Stimulated activated CD4-positive, alpha-beta T cell treated with anti-CD3 and anti-CD28 coated beads, Interleukin-1b, Interleukin-23, amount 100 ng/mL, for 1 hour (primary cell): ENCODE measurements around the gene ITLN1.

ENCODE experiments used
- DNase-seq, 2 donors: peaks; one replicate each; pipeline ENCODE4 v3.0.0-alpha.2; 2020; ENCODE audit warnings: low read depth in 2 of 2

Gene ITLN1

DNA sequence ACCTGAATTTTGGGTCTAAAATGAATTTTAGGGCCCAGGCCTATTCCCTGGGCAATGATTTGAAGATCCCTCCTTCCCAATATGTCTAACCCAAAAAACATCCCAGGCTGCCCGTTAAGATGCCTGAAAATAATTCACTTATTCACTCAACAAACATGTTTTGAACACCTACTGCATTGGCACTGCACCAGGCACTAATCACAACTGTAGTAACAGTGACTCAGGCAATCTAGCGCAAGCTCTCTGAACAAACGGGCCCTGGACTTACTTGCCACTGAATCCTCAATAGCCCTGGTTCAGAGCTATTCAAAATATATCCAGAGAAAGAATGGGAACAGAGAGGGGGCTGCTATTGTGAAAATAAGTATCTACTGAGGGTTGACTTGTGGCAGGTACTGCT is 26.5 kb downstream of the ITLN1 start:
- no peak for DNase-seq

DNA sequence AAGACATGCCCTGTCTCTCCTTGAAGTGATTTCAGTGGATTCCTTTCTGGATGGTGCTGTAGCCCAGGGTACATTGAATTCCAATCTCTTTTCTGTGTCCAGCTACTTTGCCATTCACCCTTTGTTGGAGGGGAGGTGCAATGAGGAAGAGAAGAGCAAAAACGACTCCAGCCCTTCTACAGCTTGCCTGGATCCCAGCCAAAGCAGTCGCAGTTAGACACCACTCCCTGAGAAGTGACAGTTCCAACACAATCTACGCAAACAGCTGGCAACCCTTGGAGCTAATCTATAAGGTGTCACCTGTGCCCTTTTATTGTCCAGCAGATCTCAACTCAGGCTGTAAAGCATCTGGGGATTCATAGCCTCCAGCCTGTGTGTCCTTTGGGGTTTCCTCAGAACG is 26.9 kb downstream of the ITLN1 start:
- no peak for DNase-seq

DNA sequence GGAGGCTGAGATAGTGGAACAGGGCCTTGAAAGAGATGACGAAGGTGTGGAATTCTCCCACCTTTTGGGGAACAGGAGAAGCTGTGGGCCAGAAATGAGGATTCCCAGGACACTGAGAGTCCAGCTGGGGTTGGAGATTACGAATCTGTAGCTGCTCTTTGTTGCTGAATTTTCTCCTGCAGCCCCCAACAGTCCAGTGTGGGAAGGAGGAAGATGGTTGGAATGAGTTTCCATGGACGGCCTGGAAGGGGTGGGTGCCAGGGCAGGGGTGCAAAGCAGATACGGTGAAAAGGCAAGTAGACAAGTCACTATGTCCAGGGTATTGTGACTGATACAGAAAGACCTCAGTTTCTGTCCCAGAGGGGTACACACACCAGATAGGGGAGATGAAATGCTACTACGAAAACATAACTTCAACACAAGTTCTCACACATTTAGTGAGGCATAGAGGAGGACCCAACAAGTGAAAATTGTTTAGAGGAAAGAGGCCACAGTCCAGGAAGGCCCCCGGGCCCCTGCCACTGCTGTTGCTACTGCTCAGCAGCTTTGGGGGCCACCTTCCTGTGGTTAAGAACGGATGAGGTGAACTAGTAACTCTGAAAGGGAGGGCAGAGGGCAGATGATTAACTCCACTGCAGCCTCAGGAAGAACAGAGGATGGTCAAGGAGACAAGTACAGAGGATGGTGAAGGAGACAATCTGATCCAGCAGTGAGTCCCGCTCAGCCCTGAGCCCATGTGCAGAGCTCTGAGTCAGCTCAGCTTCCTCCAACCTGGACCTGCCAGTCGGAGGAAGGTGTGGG is 29.6 kb downstream of the ITLN1 start:
- DNase-seq: no peak

DNA sequence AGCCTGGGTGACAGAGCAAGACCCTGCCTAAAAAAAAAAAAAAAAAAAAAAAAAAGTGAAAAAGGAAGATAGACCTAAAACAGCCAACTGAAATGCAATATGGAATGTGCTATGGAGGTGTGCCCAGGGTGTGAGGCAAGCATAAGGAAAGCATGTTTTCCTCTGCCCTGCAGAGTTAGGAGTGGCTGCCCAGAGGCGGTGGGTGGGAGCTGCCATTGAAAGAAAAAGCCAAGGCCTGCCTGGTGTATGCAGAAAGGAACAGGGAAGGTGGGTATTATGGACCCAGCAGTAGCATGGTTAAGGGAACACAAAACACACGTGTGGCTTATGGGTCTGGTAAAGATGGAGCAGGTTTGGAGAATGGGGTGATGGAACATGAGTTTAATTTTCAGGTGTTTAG is 31.2 kb downstream of the ITLN1 start:
- no peak for DNase-seq

DNA sequence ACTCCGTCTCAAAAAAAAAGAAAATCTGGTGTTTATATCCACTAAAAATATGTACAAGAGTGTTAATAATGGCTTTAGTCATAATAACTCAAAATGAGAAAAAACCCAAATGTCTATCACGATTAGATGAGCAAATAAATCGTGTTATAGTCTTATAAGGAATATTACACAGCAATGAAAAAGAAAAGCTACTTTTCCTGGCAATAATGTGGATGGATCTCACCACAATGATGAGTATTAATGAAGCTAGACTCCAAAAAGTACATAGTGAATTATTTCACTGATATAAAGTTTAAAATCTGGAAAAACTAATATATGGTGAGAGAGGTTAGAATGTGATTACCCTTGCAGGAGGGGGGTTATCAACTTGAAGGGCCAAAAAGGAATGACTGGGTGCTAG is 32.0 kb downstream of the ITLN1 start:
- no peak for DNase-seq

DNA sequence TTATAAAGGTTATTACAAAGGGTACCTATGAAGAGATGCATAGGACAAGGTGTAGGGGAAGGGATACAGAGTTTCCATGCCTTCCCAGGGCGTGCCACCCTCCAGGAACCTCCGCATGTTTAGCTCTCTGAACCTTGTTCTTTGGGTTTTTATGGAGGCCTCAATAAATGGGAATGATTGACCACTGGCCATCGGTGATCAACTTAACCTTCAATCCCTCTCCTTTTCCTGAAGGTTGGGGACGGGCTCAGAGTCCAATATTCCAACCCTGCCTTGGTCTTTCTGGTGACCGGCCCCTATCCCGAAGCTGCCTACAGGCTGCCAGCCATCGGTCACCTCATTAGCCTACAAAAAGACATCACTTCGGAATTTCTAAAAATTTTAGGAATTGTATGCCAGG is 34.0 kb downstream of the ITLN1 start:
- no peak for DNase-seq

DNA sequence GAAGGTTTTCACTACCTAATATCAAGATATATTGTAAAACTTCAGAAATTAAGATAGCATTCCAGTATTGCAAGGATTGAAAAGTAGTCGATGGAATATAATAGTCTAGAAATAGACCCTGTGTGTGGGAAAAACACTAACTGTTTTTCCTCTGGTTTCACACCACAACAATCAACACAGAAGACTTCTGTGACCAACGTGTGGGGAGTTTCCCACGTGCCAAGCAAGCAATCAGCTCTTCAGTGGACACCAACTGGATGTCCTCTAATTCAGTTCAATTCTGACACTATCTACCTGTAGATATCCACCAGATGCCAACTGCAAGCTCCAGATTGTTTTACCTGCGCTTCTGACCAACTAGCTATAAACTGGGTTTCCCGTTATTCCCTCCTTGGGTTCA is 34.4 kb downstream of the ITLN1 start:
- no peak for DNase-seq

DNA sequence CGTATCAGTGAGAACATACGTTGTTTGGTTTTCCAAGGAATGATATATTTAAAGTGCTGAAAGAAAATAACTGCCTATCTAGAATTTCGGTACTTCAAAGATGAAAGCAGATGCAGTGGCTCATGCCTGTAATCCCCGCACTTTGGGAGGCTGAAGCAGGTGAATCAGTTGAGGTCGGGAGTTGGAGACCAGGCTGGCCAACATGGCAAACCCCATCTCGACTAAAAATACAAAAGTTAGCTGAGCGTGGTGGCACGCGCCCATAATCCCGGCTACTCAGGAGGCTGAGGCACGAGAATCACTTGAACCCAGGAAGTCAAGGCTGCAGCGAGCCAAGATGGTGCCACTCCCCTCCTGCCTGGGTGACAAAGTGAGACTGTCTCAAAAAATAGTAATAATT is 38.7 kb downstream of the ITLN1 start:
- no peak for DNase-seq

DNA sequence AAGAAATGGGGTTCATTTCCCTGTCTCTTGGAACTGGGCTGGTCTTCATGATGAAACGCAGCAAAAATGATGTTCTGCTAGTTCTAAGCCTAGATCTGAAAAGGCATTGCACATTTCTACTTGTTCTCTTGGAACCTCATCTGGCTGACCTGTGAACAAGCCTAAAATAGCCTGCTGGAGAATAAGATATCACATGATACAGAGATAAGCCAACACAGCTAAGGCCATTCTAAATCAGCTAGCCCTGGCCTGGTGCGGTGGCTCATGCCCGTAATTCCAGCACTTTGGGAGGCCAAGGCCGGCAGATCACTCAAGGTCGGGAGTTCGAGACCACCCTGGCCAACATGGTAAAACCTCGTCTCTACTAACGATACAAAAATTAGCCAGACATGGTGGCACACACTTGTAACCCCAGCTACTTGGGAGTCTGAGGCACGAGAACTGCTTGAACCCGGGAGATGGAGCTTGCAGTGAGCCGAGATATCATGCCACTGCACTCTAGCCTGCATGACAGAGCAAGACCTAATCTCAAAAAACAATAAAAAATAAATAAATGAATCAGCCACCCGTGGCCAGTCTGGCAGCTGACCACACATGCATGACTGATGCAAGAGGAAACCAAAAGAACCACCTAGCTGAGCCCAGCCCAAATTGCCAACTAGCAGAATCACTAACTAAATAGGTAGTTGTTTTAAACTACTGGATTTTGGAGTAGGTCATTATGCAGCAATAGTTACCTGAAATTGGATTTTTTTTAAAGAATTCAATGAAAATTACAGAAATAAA is 40.3 kb downstream of the ITLN1 start:
- DNase-seq: no peak

DNA sequence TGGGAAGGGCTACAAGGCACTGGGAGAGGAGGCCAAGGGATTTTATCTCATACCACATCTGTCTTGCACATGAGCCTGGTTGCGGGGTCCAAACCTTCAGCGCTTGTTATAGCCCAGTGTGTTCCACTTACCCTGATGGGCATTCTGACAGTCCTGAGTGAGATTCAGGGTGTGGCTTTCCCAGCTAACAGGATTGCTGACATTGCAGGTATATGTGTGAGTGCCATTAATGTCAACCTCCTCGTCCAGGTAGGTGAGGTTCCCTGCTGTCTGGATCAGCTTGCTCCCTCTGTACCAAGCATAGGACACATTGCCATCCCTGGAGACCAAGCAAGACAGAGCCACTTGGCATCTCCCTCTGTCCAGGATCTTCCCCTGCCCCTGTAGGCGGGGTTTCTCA is 43.9 kb downstream of the ITLN1 start:
- no peak for DNase-seq

DNA sequence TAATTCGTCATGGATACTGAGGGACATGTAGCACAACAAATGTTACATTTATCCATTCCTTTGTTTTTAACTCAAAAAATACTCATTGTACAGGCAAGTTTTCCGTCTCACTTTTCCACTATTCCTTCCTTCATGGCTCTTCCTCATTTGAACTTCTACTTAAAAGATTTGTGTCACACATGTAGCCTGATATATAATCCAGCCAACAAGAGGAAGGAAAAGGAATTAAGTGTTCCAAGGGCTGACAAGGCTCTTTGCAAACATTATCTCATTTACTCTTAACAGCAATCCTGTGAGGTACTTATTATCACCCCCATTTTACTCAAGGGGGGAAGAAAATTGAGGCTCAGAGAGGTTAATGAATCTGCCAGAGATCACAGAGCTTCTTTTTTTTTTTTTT is 45.2 kb downstream of the ITLN1 start:
- DNase-seq: no peak

DNA sequence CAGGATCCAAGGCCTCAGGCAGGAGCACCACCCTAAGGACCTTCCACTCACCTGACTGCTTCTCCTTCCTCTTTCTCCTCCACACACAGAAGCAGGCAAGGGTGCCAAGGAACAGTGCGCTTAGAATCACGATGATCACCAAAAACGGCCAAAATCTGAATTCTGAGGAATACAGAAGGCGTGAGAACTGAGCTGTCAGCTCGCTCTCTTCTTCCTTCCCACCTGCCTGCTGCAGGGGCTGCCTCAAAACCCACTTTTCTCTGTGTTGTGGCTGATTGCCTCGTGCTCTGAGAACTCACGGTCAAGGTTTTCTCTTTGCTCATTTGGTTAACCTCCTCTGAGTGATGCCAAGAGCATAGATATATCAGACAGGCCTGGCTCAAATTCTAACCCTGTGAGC is 46.1 kb downstream of the ITLN1 start:
- DNase-seq: no peak

DNA sequence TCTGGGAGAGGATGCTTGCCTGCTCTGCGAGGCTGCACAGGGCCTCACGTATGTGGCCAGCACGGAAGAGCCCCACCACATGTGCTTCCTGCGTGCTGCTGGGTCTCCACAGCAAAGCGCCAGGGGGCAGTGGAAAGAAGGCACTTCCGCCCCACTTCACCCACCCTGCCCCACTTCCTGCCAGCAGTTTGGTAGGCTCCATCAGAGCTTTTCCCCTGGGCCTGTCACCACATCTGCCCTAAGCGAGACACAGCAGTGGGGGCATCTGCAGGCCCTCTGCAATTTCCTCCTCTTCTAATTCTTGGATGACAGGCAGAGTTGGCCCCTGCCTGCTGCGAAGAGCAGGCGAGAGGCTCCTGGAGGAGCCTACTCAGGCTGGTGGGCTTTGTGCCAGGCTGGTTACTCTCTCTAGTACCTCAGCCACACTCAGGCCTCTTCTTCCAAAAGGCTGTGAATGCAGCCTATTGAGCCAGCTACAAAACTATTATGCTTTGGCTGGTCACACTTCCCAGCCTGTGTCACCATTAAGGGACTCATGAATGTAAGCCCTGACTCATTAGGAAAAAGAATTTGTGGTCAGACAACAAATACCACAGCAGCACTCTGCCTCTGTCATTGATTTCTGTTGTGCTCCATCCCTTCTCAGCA is 47.3 kb downstream of the ITLN1 start:
- DNase-seq: peak; percentile 37 to 64

DNA sequence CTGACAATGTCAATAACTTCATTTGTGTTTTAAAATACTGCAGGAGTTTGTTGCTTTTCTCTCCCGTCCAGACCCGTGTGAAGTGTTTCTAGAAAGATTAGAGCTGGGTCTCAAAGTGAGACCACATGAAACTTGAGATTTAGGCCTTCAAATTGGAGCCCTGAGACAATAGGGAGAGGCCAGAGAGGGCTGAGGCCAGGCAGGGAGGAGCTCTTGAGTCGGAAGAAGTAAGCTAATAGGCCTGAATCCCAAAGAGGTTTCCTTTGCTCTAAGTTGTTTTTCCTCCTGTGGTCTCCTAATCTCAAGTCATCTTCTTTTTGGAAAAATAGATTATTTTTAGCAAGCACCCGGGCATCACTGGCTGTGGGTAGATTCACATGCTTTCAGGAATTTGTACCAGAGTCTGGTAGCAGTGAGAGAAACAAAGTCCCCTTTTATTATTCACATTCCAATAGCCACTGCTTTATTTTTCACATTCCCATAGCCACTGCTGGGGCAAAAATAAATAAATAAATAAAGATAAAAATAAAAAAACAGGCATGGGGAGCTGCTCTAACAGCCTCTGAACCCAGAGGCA is 47.9 kb downstream of the ITLN1 start:
- no peak for DNase-seq

DNA sequence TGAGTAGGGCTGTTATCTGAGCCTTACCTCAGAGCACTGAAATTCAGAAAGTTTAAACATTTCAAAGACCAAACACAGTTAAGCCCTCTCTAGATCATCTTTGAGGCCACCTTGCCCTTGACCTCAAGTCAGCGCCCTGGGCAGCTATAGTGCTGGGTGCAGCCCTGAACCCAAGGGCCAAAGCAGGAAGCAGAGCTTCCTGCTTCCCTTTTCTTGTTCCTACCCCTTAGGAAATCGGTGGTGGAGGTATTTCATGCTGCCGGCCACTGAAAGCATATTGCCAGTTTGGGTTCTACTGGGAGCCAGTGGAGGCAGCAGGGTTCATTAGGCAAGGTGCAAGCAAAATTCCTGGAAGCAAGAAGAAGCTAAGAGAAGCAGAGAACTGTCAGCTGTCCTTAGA is 48.4 kb downstream of the ITLN1 start:
- no peak for DNase-seq

DNA sequence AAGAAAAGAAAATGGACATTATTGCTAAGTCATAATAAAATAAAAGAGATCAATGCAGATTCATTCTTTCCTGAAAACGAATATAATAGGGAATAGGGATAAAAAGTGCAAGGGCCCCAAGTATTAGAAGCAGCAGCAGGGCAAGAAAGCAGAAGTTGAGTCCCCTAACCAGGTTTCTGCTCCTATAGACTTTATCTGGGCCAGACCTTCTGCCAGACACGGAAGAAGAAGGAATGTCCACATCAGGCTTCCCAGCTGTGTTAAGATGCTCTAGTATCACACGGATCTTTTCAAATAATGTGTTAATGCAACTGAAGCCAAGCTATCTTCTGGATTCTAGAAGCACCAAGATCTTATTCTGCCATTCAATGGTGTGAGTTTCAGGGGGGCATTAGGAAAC is 49.2 kb downstream of the ITLN1 start:
- no peak for DNase-seq

DNA sequence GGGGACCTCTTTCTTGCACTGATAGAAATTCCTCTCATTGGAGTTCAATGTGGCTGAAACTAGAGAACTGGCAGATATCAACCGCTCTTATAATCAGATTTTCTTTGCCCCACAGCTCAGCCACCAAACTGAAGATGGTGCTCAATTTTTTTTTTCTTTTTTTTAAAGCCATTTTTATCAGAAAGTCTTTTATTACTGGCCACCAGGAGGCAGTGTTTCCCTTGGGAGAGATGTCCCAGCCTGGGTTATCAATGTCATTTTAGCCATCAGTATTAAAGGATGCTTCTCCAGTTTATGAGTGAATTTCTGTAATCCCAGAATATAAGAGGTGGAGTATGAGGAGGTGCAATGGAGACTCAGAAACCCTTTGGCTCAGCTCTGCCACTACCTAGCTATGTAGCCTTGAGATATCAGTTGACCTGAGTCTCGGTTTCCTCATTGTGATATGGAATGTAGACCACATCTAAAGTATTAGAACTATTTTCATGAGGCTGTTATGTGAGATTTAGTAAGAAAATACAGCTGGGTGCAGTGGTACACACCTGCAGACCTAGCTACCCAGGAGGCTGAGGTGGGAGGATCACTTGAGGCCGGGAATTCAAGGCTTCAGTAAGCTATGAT is 49.9 kb downstream of the ITLN1 start:
- peak in 1 of 2 donors; percentile 15 for DNase-seq

DNA sequence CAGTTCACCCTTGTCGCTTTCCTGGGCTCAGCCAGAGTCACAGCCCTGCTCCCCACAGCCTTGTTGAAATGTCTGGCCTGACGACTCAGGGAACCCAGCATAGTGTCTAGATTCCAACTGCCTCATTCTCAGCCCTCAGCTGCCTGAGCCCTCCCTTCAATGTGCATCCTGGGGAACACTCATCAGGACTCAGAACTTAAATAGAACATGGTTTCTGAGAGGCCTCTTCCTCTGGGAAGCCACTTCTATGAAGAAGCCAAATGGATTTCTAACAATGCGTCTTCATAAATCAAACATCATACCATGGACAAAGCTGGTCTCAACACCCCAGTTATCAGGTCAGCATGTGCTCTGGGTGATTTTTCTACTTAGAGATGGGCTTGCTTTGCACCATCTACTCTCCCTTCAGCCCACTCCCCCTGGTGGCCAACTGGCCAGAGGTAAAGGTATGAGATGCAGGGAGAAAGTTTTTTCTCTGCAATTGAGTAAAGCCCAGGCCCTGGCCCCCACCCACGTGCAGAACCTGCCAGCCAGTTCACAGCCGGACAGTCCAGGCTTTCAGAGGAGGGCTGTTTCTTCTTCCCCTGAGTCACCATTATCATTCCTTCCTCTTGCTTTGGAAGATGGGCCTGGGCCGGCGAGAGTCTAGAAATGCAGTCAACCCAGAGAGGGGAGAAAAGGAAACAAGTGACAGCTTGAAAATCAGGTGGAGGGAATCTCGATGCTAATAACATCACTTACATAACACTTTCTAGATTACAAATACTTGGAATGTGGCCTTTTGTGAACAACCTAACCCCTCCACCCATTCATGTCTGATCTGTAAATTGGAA is 54.4 kb downstream of the ITLN1 start:
- DNase-seq: peak; percentile 51 to 68

DNA sequence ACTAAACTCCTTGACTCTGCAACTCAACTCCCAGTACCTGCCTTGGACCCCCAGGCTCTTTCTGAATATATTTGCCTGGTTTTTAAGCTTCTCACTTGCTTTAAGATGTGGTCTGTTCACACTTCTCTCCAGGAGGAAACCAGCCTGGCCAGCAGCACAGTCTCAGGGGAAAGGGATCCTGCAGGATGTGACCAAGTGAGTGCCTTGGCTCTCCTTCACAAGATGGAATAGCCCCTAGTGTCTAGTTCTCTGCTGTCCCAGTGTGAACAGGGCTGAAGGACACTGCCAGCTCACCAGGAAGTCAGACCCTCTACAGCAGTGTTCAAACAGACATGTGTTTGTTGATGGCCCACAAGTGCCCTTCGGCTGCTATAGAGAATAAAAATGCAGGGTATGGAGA is 55.2 kb downstream of the ITLN1 start:
- DNase-seq: no peak

DNA sequence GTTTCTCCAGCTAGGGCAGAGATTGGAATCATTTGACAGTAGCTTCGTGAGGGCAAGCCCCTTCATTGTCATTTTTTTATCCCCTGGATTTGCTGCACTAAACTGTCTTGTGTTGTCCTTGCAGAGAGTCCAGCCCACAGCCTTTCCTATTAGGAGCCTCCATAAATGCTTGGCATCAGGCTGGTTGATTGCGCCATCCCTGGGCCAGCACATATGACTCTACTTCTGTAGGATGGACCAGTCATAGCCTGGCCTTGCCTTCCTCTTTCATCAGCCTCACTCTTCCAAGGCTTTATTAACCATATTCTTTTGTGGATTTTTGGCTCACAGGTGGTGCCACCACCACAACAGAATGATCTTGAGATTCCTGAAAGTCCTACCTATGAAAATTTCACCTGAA is 57.6 kb downstream of the ITLN1 start:
- DNase-seq: no peak

DNA sequence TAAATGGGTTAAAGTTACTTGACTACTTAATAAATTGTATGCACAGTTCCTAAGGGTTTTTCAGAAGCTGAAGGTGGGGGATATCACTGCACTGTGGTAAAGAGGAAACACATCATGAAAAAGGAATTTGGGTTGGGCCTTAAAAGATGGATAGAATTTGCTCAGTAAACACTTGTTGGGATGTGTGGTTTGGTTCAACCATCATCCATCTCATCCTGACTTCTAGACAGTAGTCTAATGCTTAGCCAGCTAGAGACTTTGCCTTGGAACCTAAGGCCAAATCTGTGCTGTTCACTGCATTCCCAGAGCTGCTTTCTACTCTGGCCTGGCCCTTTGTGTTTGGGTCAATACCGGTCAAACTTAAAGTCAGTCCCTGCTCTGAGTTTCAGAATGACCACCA is 58.4 kb downstream of the ITLN1 start:
- DNase-seq: no peak
